Fibroblast of upper back skin (primary cell): ENCODE results near the gene SIN3B.
"Not testable (repeated sequence)": the region's sequence is repeated elsewhere in the genome, so short reads cannot be mapped to it uniquely, and the experiment has no call there.

Experiments
- DNase-seq: peaks from one replicate; pipeline ENCODE4 v3.0.0-alpha.2; 2013

Gene SIN3B, protein sequence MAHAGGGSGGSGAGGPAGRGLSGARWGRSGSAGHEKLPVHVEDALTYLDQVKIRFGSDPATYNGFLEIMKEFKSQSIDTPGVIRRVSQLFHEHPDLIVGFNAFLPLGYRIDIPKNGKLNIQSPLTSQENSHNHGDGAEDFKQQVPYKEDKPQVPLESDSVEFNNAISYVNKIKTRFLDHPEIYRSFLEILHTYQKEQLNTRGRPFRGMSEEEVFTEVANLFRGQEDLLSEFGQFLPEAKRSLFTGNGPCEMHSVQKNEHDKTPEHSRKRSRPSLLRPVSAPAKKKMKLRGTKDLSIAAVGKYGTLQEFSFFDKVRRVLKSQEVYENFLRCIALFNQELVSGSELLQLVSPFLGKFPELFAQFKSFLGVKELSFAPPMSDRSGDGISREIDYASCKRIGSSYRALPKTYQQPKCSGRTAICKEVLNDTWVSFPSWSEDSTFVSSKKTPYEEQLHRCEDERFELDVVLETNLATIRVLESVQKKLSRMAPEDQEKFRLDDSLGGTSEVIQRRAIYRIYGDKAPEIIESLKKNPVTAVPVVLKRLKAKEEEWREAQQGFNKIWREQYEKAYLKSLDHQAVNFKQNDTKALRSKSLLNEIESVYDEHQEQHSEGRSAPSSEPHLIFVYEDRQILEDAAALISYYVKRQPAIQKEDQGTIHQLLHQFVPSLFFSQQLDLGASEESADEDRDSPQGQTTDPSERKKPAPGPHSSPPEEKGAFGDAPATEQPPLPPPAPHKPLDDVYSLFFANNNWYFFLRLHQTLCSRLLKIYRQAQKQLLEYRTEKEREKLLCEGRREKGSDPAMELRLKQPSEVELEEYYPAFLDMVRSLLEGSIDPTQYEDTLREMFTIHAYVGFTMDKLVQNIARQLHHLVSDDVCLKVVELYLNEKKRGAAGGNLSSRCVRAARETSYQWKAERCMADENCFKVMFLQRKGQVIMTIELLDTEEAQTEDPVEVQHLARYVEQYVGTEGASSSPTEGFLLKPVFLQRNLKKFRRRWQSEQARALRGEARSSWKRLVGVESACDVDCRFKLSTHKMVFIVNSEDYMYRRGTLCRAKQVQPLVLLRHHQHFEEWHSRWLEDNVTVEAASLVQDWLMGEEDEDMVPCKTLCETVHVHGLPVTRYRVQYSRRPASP

GRCh38 chr19:16829010-16829821 is at the start of gene SIN3B:
Gene SIN3B (plus strand): TSS chr19:16829398. CDS start chr19:16829421, 23 bp downstream.
- DNase-seq, result peak; percentile 89

GRCh38 chr19:16779539-16780163 is 49.5 kb upstream of the SIN3B start:
- no peak for DNase-seq

GRCh38 chr19:16782719-16783118 is 46.5 kb upstream of the SIN3B start:
- no peak for DNase-seq

- DNase-seq, result no peak
These were observed 40.7 kb upstream of the SIN3B start for GRCh38 chr19:16788479-16788878.

DNA sequence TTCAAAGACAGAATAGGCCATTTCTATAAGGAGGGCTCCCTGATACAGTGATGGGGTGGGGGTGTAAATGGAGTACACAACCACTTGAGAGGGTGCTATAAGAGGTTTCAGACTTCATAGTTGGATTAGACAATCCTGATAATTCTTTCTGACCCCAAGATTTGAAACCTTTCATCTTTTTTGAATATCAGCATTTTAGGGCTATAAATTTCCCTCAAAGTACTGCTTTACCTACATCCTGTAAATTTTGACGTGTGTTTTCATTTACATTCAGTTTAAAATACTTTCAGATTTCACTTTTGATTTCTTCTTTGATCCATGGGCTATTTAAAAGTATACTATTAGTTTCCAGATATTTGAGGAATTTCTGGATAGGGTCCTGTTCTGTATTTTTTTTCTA is 40.0 kb upstream of the SIN3B start:
- no peak for DNase-seq

DNA sequence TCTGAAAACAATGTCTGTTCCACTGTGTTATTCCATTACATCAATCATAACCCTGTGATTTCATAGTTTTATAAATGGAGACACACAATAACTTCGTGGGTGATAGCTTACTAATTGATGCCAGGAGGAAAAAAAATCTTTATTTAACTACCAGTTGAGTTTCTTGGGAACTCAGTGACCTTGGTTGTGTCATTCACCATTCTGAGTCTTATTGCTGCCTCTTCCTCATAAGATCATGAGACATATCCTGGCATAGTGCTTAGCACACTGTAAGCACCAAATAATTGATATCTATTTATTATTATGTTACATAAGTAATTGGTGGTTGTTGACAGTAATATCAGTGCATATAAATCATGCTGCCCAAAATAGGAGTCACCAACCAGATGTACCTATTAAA is 39.1 kb upstream of the SIN3B start:
- DNase-seq, result no peak

DNA sequence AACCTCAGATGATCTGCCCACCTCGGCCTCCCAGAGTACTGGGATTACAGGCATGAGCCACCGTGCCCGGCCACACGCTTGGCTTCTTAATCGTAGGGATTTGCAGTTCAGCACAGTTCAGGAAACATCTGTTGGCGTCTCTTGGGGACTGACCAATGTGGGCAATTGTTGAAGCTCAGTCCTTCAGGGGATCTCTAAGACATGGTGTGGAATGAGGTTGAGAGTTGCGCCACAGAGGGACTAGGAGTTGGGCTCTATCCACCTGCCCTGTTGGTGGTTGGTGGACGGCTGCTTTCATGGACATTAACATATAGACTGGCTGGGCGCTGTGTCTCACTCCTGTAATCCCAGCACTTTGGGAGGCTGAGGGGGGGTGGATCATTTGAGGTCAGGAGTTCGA is 37.3 kb upstream of the SIN3B start:
- DNase-seq, result no peak

DNA sequence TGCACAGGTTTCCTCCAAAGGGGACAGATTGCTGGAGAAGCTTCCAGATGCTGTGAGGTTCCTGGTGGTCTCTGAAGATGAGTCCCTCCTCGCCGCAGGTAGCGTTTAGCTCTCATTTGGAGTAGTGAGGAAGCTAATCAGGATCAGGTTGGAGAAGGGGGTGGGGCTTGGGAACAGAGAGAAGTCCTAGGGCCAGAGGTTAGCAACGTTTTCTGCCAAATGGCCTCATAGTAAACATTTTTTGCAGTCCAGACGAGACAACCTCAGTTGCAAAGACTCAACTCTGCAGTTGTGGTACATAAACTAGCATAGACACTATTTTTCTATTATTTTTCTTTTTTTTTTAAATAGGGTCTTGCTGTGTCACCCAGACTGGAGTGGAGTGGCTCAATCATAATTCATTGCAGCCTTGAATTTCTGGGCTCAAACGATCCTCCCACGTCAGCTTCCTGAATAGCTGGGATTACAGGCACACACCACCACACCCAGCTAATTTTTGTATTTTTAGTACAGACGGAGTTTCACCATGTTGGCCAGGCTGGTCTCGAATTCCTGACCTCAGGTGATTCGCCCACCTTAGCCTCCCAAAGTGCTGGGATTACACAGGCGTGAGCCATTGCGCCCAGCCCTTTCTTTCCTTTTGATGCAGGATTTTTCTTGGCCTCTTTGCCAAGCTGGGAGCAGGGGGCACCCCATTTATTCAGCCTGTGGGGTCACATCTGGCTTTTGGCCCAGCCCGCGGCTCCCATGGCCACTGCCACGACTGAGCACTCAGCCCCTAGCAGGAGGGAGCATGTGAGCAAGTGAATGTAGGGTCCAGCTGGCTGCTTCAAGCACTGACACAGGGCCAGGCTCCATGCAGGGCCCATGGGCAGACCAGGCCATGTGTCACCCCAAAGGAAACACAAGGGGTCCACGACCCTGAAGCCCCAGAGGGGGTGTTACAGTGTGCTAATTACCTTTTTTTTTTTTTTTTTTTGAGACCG is 34.4 kb upstream of the SIN3B start:
- DNase-seq, result no peak

DNA sequence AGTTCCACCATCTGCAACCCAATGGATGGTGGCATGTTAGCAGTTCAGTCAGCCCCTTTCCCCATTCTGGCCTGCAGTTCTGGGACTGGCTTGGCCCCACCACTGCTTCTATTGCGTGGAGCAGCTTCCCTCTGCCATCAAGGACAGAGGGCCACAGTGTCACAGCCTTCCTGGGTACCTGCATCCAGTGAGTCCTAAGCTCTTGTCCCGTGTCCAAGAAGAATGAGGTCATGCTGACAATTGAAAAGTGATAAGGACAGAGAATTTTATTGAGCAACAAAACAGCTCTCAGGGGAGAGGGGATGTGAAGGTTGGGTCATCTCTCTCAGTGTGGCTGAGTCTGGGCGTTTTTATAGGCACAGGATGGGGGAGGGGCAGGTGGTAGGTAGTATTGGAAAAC is 33.5 kb upstream of the SIN3B start:
- no peak for DNase-seq

DNA sequence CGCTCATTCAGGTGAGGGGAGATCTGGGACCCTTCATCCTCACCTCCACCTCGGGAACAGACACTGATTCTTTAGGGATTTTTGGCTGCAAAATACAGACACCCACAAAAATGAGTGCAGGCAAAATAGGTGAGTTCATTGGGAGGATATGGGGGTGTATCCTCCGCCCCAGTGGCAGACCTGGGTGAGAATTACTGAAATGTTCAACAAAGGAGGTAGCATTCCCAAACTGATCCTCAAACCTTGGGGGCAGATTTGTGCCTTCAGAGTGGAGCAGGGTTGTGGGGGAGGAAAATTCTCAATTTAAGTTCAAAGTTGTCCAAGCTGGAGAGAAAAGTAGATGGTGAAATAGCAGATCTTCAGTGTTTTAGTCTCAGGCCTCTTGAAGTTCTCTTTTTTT is 31.3 kb upstream of the SIN3B start:
- no peak for DNase-seq

DNA sequence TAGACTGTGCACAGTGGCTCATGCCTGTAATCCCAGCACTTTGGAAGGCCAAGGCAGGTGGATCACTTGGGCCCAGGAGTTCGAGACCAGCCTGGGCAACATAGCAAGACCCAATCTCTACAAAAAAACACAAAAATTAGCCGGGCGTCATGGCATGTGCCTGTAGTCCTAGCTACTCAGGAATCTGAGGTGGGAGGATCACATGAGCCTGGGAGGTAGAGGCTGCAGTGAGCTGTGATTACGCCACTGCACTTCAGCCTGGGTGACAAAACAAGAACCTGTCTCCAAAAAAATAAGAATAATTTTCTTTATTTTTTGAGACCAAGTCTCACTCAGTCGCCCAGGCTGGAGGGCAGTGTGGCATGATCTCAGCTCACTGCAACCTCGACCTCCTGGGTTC is 30.9 kb upstream of the SIN3B start:
- not testable (repeated sequence) for DNase-seq

DNA sequence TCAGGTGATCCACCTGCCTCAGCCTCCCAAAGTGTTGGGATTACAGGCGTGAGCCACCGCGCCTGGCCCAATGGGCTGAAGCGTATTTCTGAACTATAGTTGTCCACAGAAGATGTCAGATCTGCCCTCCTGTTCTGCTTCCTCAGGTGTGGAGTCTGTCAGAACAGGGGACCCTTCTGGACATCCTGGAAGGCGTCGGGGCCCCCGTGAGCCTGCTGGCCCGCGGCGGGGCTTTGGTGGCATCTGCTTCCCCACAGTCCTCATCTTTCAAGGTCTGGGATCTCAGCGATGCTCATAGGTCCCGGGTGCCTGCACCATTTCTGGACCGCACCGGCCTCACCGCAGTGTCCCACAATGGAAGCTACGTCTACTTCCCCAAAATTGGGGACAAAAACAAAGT is 29.5 kb upstream of the SIN3B start:
- no peak for DNase-seq

GRCh38 chr19:16801600-16802013 is 27.6 kb upstream of the SIN3B start:
- peak; percentile 10 for DNase-seq

- DNase-seq, result no peak
These were observed 25.0 kb upstream of the SIN3B start for GRCh38 chr19:16804176-16804575.

DNA sequence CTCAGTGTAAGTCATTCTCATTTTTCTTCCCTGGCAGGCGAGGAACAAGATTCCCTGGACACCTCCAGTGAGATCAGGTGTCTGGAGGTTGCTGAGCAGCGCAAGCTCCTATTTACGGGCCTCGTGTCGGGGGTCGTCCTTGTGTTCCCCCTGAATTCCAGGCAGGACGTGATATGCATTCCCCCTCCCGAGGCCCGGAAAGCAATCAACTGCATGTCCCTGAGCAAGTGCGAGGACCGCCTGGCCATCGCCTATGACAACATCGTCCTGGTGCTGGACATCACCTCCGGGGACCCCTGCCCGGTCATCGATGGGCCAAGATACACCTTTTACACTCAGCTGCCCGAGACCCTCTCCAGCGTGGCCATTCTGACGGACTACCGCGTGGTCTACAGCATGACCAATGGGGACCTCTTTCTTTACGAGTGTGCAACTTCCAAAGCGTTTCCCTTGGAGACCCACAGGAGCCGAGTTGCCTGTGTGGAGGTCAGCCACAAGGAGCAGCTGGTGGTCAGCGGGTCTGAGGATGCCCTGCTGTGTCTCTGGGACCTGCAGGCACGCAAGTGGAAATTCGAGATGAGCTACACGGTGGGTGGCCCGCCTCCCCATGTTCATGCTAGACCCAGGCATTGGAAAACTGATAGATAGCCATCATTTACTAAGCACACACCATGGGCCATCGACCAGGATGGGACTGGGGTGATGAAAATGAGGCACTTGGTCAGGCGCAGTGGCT is 21.5 kb upstream of the SIN3B start:
- no peak for DNase-seq

- no peak for DNase-seq
These were observed 14.6 kb upstream of the SIN3B start for GRCh38 chr19:16814526-16815100.

DNA sequence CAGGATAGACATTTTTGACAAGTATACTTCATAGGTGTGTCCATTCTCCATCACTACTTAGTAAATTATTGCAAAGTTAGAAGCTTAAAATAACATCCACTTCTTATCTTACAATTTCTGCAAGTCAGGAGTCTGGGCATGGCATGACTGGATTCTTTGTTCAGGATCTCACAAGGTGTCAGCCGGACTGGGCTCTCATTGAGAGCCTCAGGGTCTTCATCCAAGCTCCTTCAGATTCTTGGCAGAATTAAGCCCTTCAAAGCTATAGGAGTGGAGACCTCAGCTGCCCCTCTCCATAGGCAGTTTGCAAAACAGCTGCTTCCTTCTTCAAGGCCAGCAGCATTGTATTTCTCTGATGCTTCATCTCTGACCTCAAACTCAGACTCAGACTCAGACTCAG is 9.1 kb upstream of the SIN3B start:
- no peak for DNase-seq

DNA sequence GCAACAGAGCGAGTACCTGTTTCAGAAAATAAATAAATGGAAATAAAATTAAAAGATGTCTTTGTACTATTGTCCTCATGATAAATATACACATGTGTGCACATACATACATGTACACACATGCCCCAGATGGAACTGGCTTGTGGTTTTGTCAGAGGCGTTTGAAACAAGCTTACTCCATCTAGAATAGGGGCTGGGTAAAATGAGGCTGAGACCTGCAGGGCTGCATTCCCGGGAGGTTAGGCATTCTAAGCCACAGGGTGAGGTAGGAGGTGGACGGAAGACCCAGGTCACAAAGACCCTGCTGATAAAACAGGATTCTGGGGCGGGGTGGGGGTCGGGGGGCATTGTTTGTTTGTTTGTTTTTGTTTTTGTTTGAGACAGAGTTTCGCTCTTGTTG is 8.1 kb upstream of the SIN3B start:
- DNase-seq, result no peak

DNA sequence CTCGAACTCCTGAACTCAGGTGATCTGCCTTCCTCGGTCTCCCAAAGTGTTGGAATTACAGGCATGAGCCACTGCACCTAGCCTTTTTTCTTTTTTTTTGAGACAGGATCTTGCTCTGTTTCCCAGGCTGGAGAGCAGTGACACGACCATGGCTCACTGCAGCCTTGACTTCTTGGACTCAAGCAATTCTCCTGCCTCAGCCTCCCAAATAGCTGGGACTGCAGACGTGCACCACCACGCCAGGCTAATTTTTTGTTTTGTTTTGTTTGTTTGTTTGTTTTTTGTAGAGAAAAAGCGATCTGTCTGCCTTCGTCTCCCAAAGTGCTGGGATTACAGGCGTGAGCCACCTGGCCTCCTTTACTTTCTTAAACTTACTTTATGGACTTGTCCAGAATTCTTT is 6.5 kb upstream of the SIN3B start:
- no peak for DNase-seq
